ENCODE measurements around the gene ZNF563.

- TF ChIP-seq CTCF (conservative IDR thresholded peaks at IDR 0.05; ENCODE audit: low read length) (no peak), EZH2phosphoT487 (IDR thresholded peaks at IDR 0.05; ENCODE audit: borderline replicate concordance) (no peak)
Observed at GRCh38 chr19:12293777-12294248, 39.6 kb downstream of the ZNF563 start.
